H1 (cell line): ENCODE data around the gene KLC4.
A peak's percentile ranks its signal among the peaks of the same experiment; 100 is the strongest.

Experiments
- CHD2 ChIP-seq: IDR thresholded peaks from 2 replicates; pipeline ENCODE4 v1.6.1; 2012; ENCODE audit warnings: low read length, improper control_type of control experiment
- CREB1 ChIP-seq: IDR thresholded peaks from 2 replicates; pipeline ENCODE4 v1.6.1; 2012; ENCODE audit warnings: inconsistent platforms
- CTCF ChIP-seq, 3 experiments: IDR thresholded peaks; 1 replicate in 2 of 3; 2 replicates in 1 of 3; pipeline versions ENCODE4 v1.5.1 to v1.6.1; 2011; ENCODE audit warnings: low read length in 3 of 3, mild to moderate bottlenecking in 3 of 3, inconsistent platforms in 2 of 3, low read depth in 1 of 3, moderate library complexity in 1 of 3; ENCODE audit not compliant: insufficient read depth in 1 of 3; ENCODE audit errors: control extremely low read depth in 1 of 3
- EP300 ChIP-seq, 2 experiments: IDR thresholded peaks; 1 replicate in 1 of 2; 2 replicates in 1 of 2; pipeline ENCODE4 v1.6.1; 2011 to 2012; ENCODE audit warnings: low read depth in 2 of 2, low read length in 2 of 2, mild to moderate bottlenecking in 2 of 2, borderline replicate concordance in 1 of 2, inconsistent platforms in 1 of 2, moderate library complexity in 1 of 2
- EZH2 ChIP-seq: fragments of 200-600 bp; sonication (generic); IDR thresholded peaks from 2 replicates; pipeline ENCODE4 v1.7.1; 2012; ENCODE audit warnings: low read depth, mild to moderate bottlenecking, moderate library complexity, low read length, inconsistent platforms; ENCODE audit not compliant: severe bottlenecking
- GTF2F1 ChIP-seq: IDR thresholded peaks from 2 replicates; pipeline ENCODE4 v1.6.1; 2012; ENCODE audit warnings: low read depth, low read length, improper control_type of control experiment, borderline replicate concordance
- JUND ChIP-seq: IDR thresholded peaks from 2 replicates; pipeline ENCODE4 v1.6.1; 2011; ENCODE audit warnings: mild to moderate bottlenecking, improper control_type of control experiment, low read length
- POLR2A ChIP-seq, 2 experiments: IDR thresholded peaks; 1 replicate in 1 of 2; 2 replicates in 1 of 2; pipeline ENCODE4 v1.6.1; 2011; ENCODE audit warnings: low read depth in 2 of 2, low read length in 2 of 2, mild to moderate bottlenecking in 2 of 2; ENCODE audit errors: control extremely low read depth in 1 of 2
- RNF2 ChIP-seq: fragments of 200-900, 300-1000 bp; sonication (generic); IDR thresholded peaks from 2 replicates; pipeline ENCODE4 v1.7.1; 2016; ENCODE audit warnings: borderline replicate concordance, low read depth, mild to moderate bottlenecking, antibody characterized with exemption, low read length; ENCODE audit not compliant: poor library complexity, severe bottlenecking; ENCODE audit errors: missing control alignments
- YY1 ChIP-seq: IDR thresholded peaks from 2 replicates; pipeline ENCODE4 v1.6.1; 2011; ENCODE audit warnings: low read depth, mild to moderate bottlenecking, low read length
- TF ChIP-seq, protein P1 (sequence below): IDR thresholded peaks from 2 replicates; pipeline ENCODE4 v1.6.1; 2012; ENCODE audit warnings: inconsistent platforms

- TF ChIP-seq CTCF (IDR thresholded peaks at IDR 0.05; ENCODE audit: control extremely low read depth in 1 of 3, insufficient read depth in 1 of 3, low read depth in 1 of 3, low read length in 3 of 3): no peak
- peak in 1 of 2 experiments; percentile 37; a peak in 1 of 3 replicates for TF ChIP-seq POLR2A (IDR thresholded peaks at IDR 0.05; ENCODE audit: control extremely low read depth in 1 of 2, low read depth in 2 of 2, low read length in 2 of 2)
- TF ChIP-seq, protein P1, sequence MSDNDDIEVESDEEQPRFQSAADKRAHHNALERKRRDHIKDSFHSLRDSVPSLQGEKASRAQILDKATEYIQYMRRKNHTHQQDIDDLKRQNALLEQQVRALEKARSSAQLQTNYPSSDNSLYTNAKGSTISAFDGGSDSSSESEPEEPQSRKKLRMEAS: no peak
- no peak for TF ChIP-seq RNF2
- TF ChIP-seq JUND: no peak
- TF ChIP-seq CREB1: no peak
- no peak for TF ChIP-seq EP300 (IDR thresholded peaks at IDR 0.05; ENCODE audit: borderline replicate concordance in 1 of 2, low read depth in 2 of 2, low read length in 2 of 2)
- no peak for TF ChIP-seq YY1
- TF ChIP-seq CHD2: no peak
- no peak for TF ChIP-seq GTF2F1
- TF ChIP-seq EZH2: no peak
These were observed 23.8 kb upstream of the KLC4 start for GRCh38 chr6:43035495-43036194.
